Activated CD8-positive, alpha-beta memory T cell treated with anti-CD3 and anti-CD28 coated beads, Interleukin-2, amount 50 U/mL, for 4 hours (primary cell): ENCODE data around the gene KIT.

Source experiments
- DNase-seq: peaks from one replicate; pipeline ENCODE4 v3.0.0-alpha.2; 2020

Gene KIT

DNA sequence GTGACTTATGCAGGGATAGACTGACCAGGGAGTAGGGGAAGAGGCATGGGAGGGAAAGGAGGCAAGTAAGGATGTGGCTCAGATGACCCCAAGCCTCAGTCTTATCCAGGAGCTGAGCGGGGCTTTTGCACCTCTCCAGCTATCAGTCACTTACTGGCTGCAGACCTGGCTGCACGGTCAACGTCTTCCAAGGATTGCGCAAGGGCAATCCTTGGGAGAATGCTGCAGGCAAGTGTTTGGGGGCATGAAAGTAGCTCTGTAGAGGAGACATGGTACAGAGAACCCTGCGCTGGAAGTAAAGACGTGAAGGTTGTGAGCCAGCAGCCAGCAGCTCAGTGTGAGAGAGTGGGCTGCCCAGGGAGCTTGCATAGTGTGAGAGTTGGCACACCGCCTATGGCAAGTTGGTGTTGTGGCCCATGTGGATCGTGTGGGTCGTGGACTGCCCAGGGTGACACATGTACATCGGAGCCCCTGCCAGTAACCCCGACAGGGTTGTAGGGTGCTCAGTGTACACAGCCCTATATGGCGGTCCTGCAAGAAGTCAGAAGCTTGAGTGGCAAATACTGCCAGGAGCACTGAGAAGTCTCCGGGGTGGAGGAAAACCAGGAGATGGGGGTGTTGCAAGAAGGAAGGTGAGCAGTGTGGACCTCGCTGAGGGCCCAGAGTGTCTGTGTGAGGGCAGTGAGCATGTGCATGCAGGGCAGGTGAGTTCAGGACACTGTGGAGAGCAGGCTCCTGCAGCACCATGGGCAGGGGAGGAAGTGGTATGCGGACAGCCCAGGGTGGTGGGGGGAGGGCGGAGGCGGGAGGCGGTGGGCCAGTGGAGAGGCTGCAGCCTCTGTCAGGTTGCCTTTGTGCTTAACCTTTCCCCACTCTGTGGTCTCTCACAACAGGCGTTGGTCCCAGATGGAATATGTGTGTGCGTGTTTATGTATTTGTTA is 50.9 kb downstream of the KIT start:
- DNase-seq, result no peak

DNA sequence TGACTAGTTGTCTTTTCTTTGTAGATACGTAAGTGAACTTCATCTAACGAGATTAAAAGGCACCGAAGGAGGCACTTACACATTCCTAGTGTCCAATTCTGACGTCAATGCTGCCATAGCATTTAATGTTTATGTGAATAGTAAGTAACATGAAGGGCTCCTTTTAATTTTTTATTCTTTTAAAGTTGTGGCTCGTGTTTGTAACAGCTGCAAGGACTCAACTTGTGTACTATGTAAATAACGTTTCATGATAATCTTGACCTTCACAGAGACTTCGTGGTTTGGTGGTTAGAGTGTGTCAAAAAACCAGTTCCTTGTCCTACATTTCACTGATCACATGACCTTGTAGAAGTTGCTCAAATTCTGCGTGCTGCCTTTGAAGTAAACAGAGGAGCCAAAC is 51.6 kb downstream of the KIT start:
- DNase-seq, result no peak

DNA sequence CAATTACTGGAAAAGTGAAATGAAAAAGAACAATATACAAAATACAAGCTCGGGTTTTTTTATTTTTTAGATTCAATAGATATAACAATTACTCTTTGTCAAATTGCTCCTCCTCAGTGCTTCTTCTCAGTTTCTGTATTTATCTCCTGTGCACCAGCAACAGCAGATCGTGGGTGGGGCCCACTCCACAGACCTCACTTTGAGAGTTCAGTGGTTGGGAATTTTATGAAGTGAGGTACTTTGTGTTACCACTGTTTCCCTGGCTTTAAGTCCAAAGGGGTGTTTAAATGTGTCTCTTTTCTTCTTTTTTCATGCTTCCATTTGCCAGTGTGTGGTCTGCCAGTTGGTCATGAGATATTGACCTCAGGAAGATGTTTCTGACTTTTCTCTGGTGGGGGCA is 54.4 kb downstream of the KIT start:
- DNase-seq, result no peak

DNA sequence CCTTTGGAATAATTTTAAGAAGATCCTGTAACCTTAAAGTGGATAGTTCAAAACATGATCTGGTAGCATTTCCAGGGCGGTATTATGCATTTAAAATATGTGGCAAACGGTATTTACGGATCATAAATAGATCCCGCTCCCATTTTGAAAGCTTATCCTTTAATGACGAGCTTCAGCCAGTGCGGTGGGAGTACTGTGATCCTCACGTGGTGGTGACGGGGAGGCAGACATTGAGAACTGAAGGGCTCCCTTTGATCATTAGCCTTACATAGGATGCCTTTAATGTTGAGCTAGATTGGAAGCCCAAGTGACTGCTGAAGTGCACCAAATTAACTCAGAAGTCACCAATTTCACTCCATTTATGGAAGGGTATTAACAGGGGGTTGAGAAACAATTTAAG is 56.9 kb downstream of the KIT start:
- no peak for DNase-seq

DNA sequence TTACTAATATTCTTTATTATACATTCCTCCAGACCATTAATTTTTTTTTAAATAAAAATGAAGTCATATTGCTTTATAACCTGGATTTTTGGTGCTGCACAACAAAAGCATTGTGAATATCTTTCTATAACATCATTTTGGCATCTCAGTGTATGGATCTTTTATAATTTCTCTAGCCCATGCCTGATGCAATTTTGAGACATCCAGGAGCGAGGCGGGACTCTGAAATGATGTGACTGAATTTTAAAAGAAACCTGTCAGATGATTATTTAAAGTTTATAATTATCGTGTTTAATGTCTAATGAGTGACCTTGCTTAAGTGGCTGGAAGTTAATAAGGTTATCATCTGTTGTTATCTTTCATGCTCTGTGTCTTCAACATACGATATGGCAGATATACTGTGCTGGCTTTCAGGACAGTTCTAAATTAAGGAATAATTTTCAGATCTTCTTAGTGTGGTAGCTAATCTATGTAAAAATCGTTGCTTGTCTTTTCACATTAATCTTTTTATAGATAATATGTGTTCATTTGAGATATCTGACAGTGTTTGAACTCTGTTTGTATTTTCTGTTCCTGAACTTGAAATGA is 58.8 kb downstream of the KIT start:
- no peak for DNase-seq

DNA sequence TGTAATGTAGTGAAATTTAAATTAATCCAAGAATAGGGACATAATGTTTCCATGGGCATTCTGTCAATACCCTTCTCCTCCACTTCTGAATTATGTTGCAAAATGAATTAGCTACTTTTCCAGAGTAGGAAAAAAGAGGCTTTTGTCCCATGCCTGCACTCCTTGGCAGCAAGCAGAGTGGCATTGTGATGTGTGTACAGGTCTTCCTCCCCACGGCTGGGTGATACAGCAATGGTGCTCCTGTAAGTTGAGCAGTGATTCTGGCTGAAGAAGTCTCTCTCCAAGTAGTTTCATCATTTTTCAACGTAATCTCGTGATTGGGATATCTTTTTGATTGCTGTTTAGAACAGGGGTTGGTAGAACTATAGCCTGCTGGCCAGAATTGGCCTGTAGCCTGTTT is 59.9 kb downstream of the KIT start:
- no peak for DNase-seq

DNA sequence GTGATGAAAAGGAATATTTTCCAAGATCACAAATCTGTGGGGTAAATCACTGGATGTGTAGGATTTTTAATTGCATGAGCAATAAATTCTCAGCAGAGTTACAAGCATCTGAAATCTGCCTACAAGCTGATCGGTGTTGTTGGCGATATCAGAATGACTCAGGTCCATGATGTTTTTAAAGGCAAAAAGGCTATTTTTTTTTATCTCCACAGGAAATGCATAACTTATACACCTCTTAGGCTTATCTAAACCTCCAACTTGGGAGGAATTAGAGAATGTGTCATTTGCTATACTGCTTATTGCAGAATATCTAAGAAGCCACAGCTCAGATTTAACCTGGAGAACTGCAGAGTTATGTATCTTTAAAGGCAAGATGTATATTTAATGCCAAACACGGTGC is 61.6 kb downstream of the KIT start:
- no peak for DNase-seq

DNA sequence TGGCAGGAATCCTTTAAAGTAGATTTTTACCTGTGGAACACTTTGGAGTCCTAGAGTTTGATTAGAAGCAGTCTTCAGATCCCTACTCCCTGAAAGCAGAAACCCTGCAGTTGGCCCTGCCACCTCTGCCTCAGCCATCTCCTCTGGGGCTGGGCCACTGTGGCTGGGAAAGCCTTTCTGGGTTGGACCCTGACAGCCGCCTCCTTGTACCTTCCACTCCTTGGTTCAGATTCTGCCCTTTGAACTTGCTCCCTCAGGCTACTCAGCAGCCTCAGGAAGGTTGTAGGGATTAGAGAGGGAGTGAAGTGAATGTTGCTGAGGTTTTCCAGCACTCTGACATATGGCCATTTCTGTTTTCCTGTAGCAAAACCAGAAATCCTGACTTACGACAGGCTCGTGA is 65.5 kb downstream of the KIT start:
- no peak for DNase-seq

DNA sequence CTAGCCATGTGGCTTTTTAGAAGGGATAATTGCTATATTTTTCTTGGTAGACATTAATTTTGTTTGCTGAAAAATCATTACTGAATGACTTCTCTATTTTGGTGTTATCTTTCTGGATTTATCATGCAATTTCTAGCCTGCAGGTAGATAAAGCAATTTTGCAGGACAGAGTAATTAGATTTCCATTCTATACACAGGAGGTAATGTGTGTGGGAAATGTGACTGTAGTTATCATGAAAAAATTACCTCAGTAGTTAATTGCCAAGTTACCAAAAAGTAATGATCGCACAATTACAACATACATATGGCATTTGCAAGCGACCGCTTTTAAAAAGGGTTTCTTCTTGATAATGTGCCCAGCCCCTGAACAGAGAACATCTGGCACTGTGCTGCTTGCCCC is 66.1 kb downstream of the KIT start:
- DNase-seq, result no peak

DNA sequence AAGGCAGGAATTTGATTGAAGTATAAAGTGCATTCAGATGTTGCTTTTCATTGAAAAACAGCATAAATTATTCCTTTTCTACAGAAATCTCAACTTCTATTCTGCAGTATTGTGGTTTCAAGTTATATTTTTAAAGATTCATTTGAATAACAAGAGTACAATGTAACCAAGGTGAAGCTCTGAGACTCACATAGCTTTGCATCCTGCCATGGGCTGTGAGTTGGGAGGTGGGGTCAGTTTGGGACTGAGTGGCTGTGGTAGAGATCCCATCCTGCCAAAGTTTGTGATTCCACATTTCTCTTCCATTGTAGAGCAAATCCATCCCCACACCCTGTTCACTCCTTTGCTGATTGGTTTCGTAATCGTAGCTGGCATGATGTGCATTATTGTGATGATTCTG is 69.2 kb downstream of the KIT start:
- no peak for DNase-seq

DNA sequence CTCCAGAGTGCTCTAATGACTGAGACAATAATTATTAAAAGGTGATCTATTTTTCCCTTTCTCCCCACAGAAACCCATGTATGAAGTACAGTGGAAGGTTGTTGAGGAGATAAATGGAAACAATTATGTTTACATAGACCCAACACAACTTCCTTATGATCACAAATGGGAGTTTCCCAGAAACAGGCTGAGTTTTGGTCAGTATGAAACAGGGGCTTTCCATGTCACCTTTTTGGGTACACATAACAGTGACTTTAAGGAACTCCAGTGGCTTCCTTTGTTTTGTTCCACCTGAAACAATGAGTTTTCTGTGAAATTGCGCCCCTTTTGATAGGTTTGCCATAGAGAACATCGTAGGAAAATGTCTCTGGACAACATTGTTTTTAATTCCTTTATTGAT is 69.6 kb downstream of the KIT start:
- DNase-seq, result no peak

DNA sequence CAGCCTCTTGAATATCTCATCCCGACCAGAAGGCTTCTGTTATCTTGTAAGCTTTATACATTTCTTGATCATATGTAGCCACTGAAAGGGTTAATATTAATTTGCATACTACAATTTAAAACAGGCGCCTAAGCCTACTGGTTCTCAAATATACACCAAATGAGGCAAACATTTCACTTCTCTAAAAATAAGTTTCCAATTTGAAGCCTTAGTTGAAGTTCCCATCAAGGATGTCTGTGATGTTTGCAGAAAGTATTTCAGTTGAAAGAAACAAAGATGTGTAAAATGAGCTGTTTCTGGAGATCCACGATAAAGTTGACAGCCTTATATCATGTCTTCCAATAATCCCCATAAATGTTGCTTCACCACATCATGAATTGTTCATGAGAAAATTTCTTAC is 70.6 kb downstream of the KIT start:
- no peak for DNase-seq

DNA sequence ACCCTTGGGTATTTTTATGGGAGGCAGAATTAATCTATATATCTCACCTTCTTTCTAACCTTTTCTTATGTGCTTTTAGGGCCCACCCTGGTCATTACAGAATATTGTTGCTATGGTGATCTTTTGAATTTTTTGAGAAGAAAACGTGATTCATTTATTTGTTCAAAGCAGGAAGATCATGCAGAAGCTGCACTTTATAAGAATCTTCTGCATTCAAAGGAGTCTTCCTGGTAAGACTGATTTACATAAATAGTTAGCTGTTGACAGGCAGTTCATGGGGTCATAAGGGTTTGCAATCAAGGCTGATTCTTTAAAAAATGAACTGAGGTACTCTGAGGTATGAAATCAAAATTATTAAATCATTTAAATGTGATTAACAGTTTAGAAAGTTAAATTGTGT is 71.5 kb downstream of the KIT start:
- DNase-seq, result no peak

DNA sequence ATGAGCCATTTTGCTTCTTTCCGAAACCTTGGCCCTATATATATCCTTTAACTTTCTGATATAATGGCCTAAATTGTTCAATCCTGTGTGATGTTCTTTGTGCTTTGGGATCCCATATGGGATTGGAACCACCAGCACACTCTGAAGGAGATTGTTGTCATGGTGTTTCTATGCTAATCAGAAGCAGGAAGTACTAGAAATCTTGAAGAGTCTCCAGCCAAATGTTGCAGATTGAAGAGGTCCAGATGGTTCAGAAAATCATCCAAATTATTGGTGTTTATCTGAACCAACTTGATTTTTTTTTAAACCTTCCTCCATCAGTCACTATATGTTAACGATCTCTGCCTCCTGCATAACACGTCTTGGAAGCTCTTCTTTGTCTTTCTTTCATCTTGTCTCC is 72.8 kb downstream of the KIT start:
- no peak for DNase-seq

DNA sequence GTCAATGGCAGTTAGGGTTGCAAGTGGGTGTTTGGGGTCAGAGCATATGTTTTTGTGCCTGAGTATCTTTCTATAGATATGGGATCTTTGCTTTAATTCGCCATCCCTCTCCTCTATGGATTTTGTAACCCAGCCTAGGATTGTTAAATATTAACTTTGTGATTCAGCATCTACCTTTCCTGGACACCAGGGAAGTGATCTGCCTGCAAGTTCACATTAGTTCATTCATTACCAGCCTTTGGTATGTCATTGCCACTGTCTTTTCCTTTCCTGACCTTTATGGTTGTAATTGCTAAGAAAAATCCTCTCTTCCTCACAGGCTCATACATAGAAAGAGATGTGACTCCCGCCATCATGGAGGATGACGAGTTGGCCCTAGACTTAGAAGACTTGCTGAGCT is 73.8 kb downstream of the KIT start:
- DNase-seq, result no peak

DNA sequence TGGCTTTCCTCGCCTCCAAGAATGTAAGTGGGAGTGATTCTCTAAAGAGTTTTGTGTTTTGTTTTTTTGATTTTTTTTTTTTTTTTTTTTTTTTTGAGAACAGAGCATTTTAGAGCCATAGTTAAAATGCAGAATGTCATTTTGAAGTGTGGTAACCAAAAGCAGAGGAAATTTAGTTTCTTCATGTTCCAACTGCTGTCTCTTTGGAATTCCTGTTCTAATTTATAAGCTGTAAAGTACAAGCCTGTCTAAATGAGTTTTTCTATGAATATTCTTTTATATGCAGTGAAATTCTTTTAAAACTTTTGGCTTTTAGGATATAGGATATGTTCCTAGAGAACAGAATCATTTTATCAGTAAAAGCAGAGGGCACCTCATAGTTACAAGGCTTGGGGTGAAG is 74.2 kb downstream of the KIT start:
- DNase-seq, result no peak

DNA sequence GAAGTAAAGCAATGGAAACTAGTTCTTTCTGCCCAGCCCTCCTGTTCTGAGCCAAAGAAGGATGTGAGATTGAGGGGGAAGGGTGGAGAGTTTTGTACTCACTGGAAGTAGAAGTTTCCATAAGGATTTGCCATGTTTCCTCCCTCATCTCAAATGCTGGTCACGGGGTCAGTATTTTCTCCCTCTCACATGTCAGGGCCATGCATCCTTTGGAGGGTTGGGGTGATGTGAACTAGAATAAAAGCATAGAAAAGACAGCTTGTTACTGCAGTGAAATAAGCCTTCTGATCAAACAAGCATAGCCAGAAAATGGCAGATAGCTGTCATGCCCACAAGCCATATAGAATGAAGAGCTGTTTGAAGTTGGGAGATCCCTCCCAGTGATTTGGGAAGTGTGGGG is 79.7 kb downstream of the KIT start:
- DNase-seq, result no peak

DNA sequence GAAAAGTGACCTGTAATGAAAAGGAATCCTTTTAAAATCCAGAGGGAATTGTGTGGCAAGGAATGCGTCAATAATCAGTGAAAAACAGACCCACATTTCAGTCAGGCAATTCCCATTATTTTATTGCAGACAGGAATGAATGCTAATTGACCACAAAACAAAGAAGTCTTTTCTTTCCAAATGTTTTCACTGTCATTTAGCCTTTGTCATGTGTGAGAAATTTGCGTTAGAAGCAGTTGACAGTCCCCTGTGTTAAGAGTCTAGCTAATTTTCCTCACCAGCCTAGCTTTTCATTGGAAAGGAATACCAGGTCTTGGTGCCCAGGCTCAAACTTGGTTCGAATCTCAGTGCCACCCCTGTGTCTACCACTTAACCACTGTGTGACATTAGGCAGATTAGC is 83.4 kb downstream of the KIT start:
- no peak for DNase-seq

DNA sequence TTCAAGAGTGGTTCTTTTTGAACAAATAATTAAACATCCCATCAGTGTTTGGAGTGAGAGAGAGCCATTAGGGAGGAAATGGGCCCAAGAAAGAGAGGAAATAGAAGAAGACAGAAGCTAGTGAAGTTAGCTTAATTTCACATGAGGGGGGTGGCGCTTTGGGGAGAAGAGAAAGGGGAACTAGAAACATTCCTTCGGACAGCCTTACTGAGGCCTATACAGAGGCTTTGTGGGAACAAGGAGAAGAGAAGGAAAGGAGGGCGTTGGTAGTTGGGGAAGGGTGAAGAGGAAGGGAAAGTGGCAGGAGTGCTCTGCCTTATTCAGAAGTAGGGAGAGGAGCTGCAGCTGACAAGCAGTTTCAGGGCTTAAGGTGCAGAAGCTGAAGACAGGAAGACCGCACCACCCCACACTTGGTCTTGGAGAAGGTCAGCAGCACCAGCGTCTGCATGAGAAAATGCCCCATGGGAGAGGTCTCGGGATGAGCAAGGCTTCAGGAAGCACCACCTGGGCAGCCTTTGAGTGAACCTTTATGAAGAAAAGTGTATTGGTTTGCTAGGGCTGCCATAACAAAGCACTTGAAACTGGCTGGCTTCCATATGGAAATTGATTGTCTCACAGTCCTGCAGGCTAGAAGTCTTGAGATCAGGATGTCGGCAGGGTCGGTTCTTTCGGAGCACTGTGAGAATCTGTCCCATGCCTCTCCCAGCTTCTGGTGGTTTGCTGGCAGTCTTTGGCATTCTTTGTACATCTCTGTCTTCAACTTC is 85.1 kb downstream of the KIT start:
- DNase-seq, result no peak

DNA sequence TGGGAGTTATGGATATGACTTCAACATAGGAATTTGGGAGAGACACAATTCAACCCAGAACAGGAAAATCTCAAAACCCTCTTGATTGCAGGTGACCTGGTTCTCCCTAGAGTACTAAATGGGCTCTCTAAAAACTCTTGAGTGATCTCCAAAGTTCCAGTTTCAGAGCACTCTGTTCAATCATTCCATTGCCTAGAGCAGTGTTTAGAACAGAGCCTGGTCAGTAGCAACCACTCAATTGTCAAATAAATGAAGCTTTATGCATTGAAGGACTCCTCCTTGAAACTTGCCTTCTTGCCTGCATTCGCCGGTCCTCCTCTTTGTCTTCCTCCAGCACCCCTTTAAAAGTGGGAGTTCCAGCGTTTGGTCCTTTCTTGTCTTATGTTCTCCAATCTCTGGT is 85.8 kb downstream of the KIT start:
- no peak for DNase-seq

DNA sequence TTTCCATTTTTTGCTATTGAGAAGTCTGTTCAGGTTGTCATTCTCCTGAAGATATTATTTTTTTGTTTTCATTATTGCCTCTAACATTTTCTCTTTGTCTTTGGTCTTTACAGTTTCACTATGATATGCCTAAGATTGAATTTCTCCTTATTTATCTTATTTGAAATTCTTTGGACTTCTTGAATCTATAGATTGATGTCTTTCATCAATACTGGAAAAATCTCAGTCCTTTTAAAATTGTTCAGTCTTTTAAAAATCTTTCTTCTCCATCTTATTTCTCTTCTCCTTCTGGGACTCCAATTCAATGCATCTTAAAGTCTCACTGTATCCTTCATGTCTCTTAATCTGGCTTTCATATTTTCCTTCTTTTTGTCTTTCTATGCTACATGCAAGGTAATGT is 86.7 kb downstream of the KIT start:
- no peak for DNase-seq

DNA sequence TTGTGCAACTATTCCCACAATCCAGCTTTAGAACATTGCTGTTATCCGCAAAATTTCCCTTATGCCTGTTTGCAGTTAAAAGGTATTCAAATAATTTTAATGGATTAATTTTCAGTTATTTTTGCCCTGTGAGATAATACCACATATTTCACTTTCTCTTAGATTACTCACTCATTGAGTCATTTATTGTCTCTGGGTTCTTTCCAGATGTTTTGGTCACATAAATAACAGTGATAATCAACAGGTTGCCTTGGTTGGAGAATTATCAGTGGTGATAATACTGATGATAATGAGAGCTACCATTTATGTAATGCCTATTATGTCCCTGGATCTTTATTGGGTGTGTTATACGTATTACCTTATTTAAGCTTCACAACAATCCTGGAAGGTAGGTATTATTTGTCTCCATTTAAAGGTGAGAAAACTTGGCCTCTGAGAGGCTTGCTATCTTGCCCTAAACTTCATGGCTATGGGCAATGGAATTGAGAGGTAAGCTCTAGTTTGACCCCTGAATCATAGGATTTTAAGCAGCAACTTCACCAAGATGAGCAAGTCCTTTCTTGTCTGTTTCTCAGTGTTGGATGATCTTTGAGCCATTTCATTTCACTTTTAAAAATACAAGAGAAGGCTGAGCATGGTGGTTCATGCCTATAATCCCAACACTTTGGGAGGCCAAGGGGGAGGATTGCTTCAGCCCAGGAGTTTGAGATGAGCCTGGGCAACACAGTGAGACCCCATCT is 87.4 kb downstream of the KIT start:
- DNase-seq, result no peak

DNA sequence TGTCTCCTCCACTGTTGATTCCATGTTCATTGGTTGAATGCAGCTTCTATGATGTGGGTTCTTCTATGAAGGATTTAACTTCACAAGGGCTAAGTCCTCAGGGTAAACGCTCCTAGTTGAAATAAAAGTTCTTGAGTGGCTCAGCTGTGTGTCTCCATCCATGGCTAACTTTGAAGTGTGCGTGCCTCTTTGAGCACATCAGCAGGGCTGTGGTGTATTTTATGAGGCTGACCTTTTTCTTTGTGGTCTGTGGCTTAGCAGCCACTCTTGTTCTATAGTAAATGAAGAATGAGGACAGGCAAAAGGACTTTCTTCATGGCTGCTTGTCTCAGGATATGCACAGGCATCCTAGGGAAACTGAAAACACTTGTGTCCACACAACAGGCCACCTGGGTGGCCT is 88.5 kb downstream of the KIT start:
- no peak for DNase-seq
